Measurements from ENCODE around the gene CDC73.

The CDC73 gene

GRCh38 chr1:193121616-193122593, at the start of gene CDC73:
TSS of gene CDC73 (plus strand) at chr1:193122031. CDS start at chr1:193122201, 170 bp downstream.
- peak; percentile 98 for DNase-seq (ENCODE audit: low spot score)

- DNase-seq (ENCODE audit: low spot score), result no peak
Observed at GRCh38 chr1:193077991-193078390, 43.8 kb upstream of the CDC73 start.

- DNase-seq (ENCODE audit: low spot score), result peak; percentile 16
Observed at GRCh38 chr1:193079187-193079586, 42.6 kb upstream of the CDC73 start.

GRCh38 chr1:193083365-193084088, 38.3 kb upstream of the CDC73 start:
- no peak for DNase-seq (ENCODE audit: low spot score)

GRCh38 chr1:193085263-193085662, 36.6 kb upstream of the CDC73 start:
- no peak for DNase-seq (ENCODE audit: low spot score)

- no peak for DNase-seq (ENCODE audit: low spot score)
Observed at GRCh38 chr1:193086342-193086741, 35.5 kb upstream of the CDC73 start.

- no peak for DNase-seq (ENCODE audit: low spot score)
Observed at GRCh38 chr1:193087893-193088292, 33.9 kb upstream of the CDC73 start.

- no peak for DNase-seq (ENCODE audit: low spot score)
Observed at GRCh38 chr1:193090865-193091264, 31.0 kb upstream of the CDC73 start.

GRCh38 chr1:193094112-193094511, 27.7 kb upstream of the CDC73 start:
- DNase-seq (ENCODE audit: low spot score), result no peak

GRCh38 chr1:193102662-193103061, 19.2 kb upstream of the CDC73 start:
- DNase-seq (ENCODE audit: low spot score), result no peak

- peak; percentile 12 for DNase-seq (ENCODE audit: low spot score)
Observed at GRCh38 chr1:193103759-193104501, 17.9 kb upstream of the CDC73 start.

- DNase-seq (ENCODE audit: low spot score), result peak; percentile 41
Observed at GRCh38 chr1:193104502-193104906, 17.3 kb upstream of the CDC73 start.

- DNase-seq (ENCODE audit: low spot score), result peak; percentile 85
Observed at GRCh38 chr1:193104907-193105820, 16.7 kb upstream of the CDC73 start, which contains the start of gene GLRX2. TSS of gene GLRX2 (minus strand) at chr1:193105414. CDS start at chr1:193105382, 32 bp downstream.

- no peak for DNase-seq (ENCODE audit: low spot score)
Observed at GRCh38 chr1:193105821-193106177, 16.0 kb upstream of the CDC73 start.

GRCh38 chr1:193108471-193108870, 13.4 kb upstream of the CDC73 start:
- no peak for DNase-seq (ENCODE audit: low spot score)

- DNase-seq (ENCODE audit: low spot score), result no peak
Observed at GRCh38 chr1:193109619-193110018, 12.2 kb upstream of the CDC73 start.

- DNase-seq (ENCODE audit: low spot score), result no peak
Observed at GRCh38 chr1:193110246-193110645, 11.6 kb upstream of the CDC73 start.

- no peak for DNase-seq (ENCODE audit: low spot score)
Observed at GRCh38 chr1:193110864-193111263, 11.0 kb upstream of the CDC73 start.

GRCh38 chr1:193111641-193112090, 10.2 kb upstream of the CDC73 start:
- DNase-seq (ENCODE audit: low spot score), result no peak

GRCh38 chr1:193113258-193113991, 8.4 kb upstream of the CDC73 start:
- DNase-seq (ENCODE audit: low spot score), result no peak
